Liver (tissue), 9 donors: ENCODE results near the gene MOV10. TPM values are rescaled to one million over a fixed set of nuclear protein-coding genes. Genes with fewer than 3 reads are reported as not detected.

Source experiments
- DNase-seq: peaks from one replicate; pipeline ENCODE4 v3.0.0-alpha.2; 2017; ENCODE audit warnings: low spot score
- H3K27ac ChIP-seq, 2 donors: one replicate each; pipeline ENCODE4 v1.7.0; 2013; ENCODE audit warnings: inconsistent platforms in 2 of 2, low read length in 2 of 2, control low read depth in 1 of 2, low read depth in 1 of 2, mild to moderate bottlenecking in 1 of 2
- H3K27me3 ChIP-seq, 4 donors: one replicate each; pipeline versions ENCODE4 v1.6.1 to v1.7.0; 2013; ENCODE audit warnings: low read length in 3 of 4, inconsistent platforms in 1 of 4, mild to moderate bottlenecking in 1 of 4, moderate library complexity in 1 of 4; ENCODE audit not compliant: control insufficient read depth in 4 of 4, insufficient read depth in 4 of 4
- H3K36me3 ChIP-seq, 4 donors: one replicate each; pipeline versions ENCODE4 v1.6.1 to v1.7.0; 2013; ENCODE audit warnings: low read length in 3 of 4, mild to moderate bottlenecking in 3 of 4, low read depth in 1 of 4, moderate library complexity in 1 of 4; ENCODE audit not compliant: control insufficient read depth in 4 of 4, insufficient read depth in 3 of 4
- H3K4me1 ChIP-seq, 4 donors: one replicate each; pipeline versions ENCODE4 v1.6.1 to v1.7.0; 2013; ENCODE audit warnings: low read length in 3 of 4, mild to moderate bottlenecking in 3 of 4, moderate library complexity in 1 of 4; ENCODE audit not compliant: control insufficient read depth in 4 of 4, insufficient read depth in 4 of 4
- H3K4me3 ChIP-seq, 3 donors: one replicate each; pipeline versions ENCODE4 v1.6.1 to v1.7.0; 2013; ENCODE audit warnings: low read length in 3 of 3, control low read depth in 1 of 3, low read depth in 1 of 3, mild to moderate bottlenecking in 1 of 3
- H3K9ac ChIP-seq, 2 donors: one replicate each; pipeline ENCODE4 v1.7.0; 2013; ENCODE audit warnings: low read length in 2 of 2, mild to moderate bottlenecking in 2 of 2, moderate library complexity in 2 of 2, control low read depth in 1 of 2, low read depth in 1 of 2
- H3K9me3 ChIP-seq, 4 donors: one replicate each; pipeline versions ENCODE4 v1.6.1 to v1.7.0; 2013; ENCODE audit warnings: low read length in 3 of 4; ENCODE audit not compliant: control insufficient read depth in 4 of 4
- ATF3 ChIP-seq: IDR thresholded peaks from 2 replicates; pipeline ENCODE4 v1.6.1; 2016; ENCODE audit warnings: antibody characterized with exemption
- CTCF ChIP-seq: fragments of 150-350 bp; IDR thresholded peaks from 2 replicates; pipeline ENCODE4 v1.5.1; 2017; ENCODE audit warnings: improper control_type of control experiment, low read depth, low read length; ENCODE audit not compliant: missing input control
- EGR1 ChIP-seq, 2 donors: IDR thresholded peaks; 2 replicates each; pipeline ENCODE4 v1.6.1; 2016 to 2018; ENCODE audit warnings: antibody characterized with exemption in 2 of 2, low read depth in 2 of 2
- FOXA1 ChIP-seq: IDR thresholded peaks from 2 replicates; pipeline ENCODE4 v1.6.1; 2016; ENCODE audit warnings: antibody characterized with exemption
- FOXA2 ChIP-seq: IDR thresholded peaks from 2 replicates; pipeline ENCODE4 v1.6.1; 2016; ENCODE audit warnings: antibody characterized with exemption
- GABPA ChIP-seq, 2 donors: IDR thresholded peaks in 1 of 2; conservative IDR thresholded peaks in 1 of 2; 2 replicates each; pipeline ENCODE4 v1.6.1; 2016; ENCODE audit warnings: antibody characterized with exemption in 2 of 2, mild to moderate bottlenecking in 1 of 2, moderate library complexity in 1 of 2
- HNF4A ChIP-seq, 2 donors: conservative IDR thresholded peaks; 2 replicates each; pipeline ENCODE4 v1.6.1; 2016; ENCODE audit warnings: antibody characterized with exemption in 2 of 2, mild to moderate bottlenecking in 2 of 2
- HNF4G ChIP-seq: IDR thresholded peaks from 2 replicates; pipeline ENCODE4 v1.6.1; 2016; ENCODE audit warnings: antibody characterized with exemption
- JUND ChIP-seq, 2 donors: IDR thresholded peaks; 2 replicates each; pipeline ENCODE4 v1.6.1; 2016; ENCODE audit warnings: antibody characterized with exemption in 2 of 2
- MAX ChIP-seq: IDR thresholded peaks from 2 replicates; pipeline ENCODE4 v1.6.1; 2016; ENCODE audit warnings: antibody characterized with exemption
- NR2F2 ChIP-seq: IDR thresholded peaks from 2 replicates; pipeline ENCODE4 v1.6.1; 2016; ENCODE audit warnings: antibody characterized with exemption
- RAD21 ChIP-seq, 2 donors: IDR thresholded peaks; 2 replicates each; pipeline ENCODE4 v1.6.1; 2016; ENCODE audit warnings: antibody characterized with exemption in 2 of 2, mild to moderate bottlenecking in 2 of 2
- REST ChIP-seq: IDR thresholded peaks from 2 replicates; pipeline ENCODE4 v1.6.1; 2016; ENCODE audit warnings: antibody characterized with exemption, mild to moderate bottlenecking
- RXRA ChIP-seq, 2 donors: IDR thresholded peaks; 2 replicates each; pipeline ENCODE4 v1.6.1; 2017 to 2018; ENCODE audit warnings: antibody characterized with exemption in 2 of 2, mild to moderate bottlenecking in 1 of 2
- SP1 ChIP-seq: IDR thresholded peaks from 2 replicates; pipeline ENCODE4 v1.6.1; 2018; ENCODE audit warnings: antibody characterized with exemption, mild to moderate bottlenecking
- TAF1 ChIP-seq: conservative IDR thresholded peaks from 2 replicates; pipeline ENCODE4 v1.6.1; 2016; ENCODE audit warnings: antibody characterized with exemption, mild to moderate bottlenecking
- YY1 ChIP-seq: IDR thresholded peaks from 2 replicates; pipeline ENCODE4 v1.6.1; 2016; ENCODE audit warnings: antibody characterized with exemption, mild to moderate bottlenecking
- WGBS: extraction: QIAGEN DNeasy Blood & Tissue Kit; methylation state at CpG from one replicate; pipeline ENCODE4 v1.1.7; 2013; 5-methylcytosine and 5-hydroxymethylcytosine counted together
- polyA plus RNA-seq, 2 donors: library from polyadenylated mRNA; stranded (reverse) in 1 of 2; unstranded in 1 of 2; fragments of 200-250 nt in 1 of 2; fragments of >200 nt in 1 of 2; fragmentation: Nextera tagmentation in 1 of 2; extraction: Ambion mirVana in 1 of 2; gene quantifications; one replicate each; pipeline versions ENCODE4 v1.2.1 to v1.2.3, GENCODE V29; 2013 to 2015
- total RNA-seq, 2 donors: library from RNA; depleted of rRNA; stranded (reverse); fragments of >200 nt; gene quantifications; one replicate each; pipeline ENCODE4 v1.2.3, GENCODE V29; 2014
- donor health status: healthy.
- donor health status: healthy.
- donor health status: healthy.
- donor health status: healthy.
- donor health status: healthy.

The MOV10 gene
- total and polyA plus RNA-seq, 4 donors: 32.0 to 36.8 (median 33.7) TPM

- Histone ChIP-seq H3K9ac (peak overlapping the region; percentile 79 to 82), H3K9me3 (no peaks in the 10 kb centered on the region), H3K4me1 (peaks cover 0 to 26% (median 21%) of the 10 kb centered on the region in 4 donors), H3K4me3 (peak overlapping the region; percentile 71 to 98 (median 94)), H3K36me3 (peaks cover 3 to 19% (median 15%) of the 10 kb centered on the region in 4 donors), H3K27me3 (no peaks in the 10 kb centered on the region), H3K27ac (peak overlapping the region; percentile 89 to 96)
- DNase-seq: no peak
- TF ChIP-seq MAX (no peak), RAD21 (IDR thresholded peaks at IDR 0.05) (peak; percentile 62 to 77), ATF3 (no peak), HNF4A (conservative IDR thresholded peaks at IDR 0.05) (peak; percentile 63 to 84), FOXA1 (no peak), EGR1 (IDR thresholded peaks at IDR 0.05; ENCODE audit: low read depth in 2 of 2) (no peak), FOXA2 (no peak), TAF1 (no peak), JUND (IDR thresholded peaks at IDR 0.05) (peak in 1 of 2 donors; percentile 6), SP1 (peak; percentile 23), GABPA (IDR thresholded peaks at IDR 0.05 in 1 of 2, conservative IDR thresholded peaks at IDR 0.05 in 1 of 2) (no peak), CTCF (peak; percentile 51), RXRA (IDR thresholded peaks at IDR 0.05) (peak in 1 of 2 donors; percentile 38), HNF4G (peak; percentile 31)
- 3% methylated on average over 18 of the region's 18 CpGs for WGBS
These were observed 643 bp upstream of the MOV10 start for GRCh38 chr1:112673592-112674439.

GRCh38 chr1:112674986-112675727 lies 698 bp downstream of the MOV10 start:
- Histone ChIP-seq H3K27ac (peak overlapping the region; percentile 89 to 96), H3K9ac (peak overlapping the region; percentile 79 to 82), H3K36me3 (peaks cover 2 to 7% (median 7%) of the 10 kb centered on the region in 4 donors), H3K27me3 (no peaks in the 10 kb centered on the region), H3K4me3 (peak overlapping the region; percentile 71 to 98 (median 94)), H3K4me1 (peaks cover 0 to 26% (median 21%) of the 10 kb centered on the region in 4 donors), H3K9me3 (no peaks in the 10 kb centered on the region)
- peak; percentile 64 for DNase-seq
- WGBS: under 1% methylated on average over 68 of the region's 68 CpGs
- TF ChIP-seq REST (no peak), RXRA (IDR thresholded peaks at IDR 0.05) (no peak), YY1 (no peak), JUND (IDR thresholded peaks at IDR 0.05) (no peak), ATF3 (no peak), RAD21 (IDR thresholded peaks at IDR 0.05) (no peak), CTCF (no peak), NR2F2 (no peak), TAF1 (no peak), MAX (no peak), HNF4A (conservative IDR thresholded peaks at IDR 0.05) (no peak), SP1 (no peak), FOXA1 (no peak), GABPA (IDR thresholded peaks at IDR 0.05 in 1 of 2, conservative IDR thresholded peaks at IDR 0.05 in 1 of 2) (no peak), FOXA2 (no peak)
